Forelimb muscle (tissue), 1 donor: ENCODE measurements around the gene UNC79. TPM values are rescaled to one million over a fixed set of nuclear protein-coding genes. Genes with fewer than 3 reads are reported as not detected.

ENCODE experiments used
- DNase-seq: peaks from one replicate; pipeline ENCODE4 v3.0.0-alpha.2; 2013; ENCODE audit warnings: low read depth
- polyA plus RNA-seq: library from polyadenylated mRNA; unstranded; fragments of 120-200 nt; gene quantifications from one replicate; pipeline ENCODE4 v1.2.1, GENCODE V29; 2013; ENCODE audit not compliant: insufficient read length

Gene UNC79
- polyA plus RNA-seq, 1 donor: 0.38 TPM

- no peak for DNase-seq
Observed at GRCh38 chr14:93708311-93708734, 277.6 kb downstream of the UNC79 start.

- no peak for DNase-seq
Observed at GRCh38 chr14:93708800-93709199, 278.1 kb downstream of the UNC79 start.

- DNase-seq: no peak
Observed at GRCh38 chr14:93709249-93709648, 278.5 kb downstream of the UNC79 start.

GRCh38 chr14:93712079-93712837 lies 281.5 kb downstream of the UNC79 start:
- DNase-seq: no peak

GRCh38 chr14:93712838-93713724 lies 282.3 kb downstream of the UNC79 start:
- DNase-seq: no peak

- no peak for DNase-seq
Observed at GRCh38 chr14:93713726-93714405, 283.1 kb downstream of the UNC79 start.

- DNase-seq: no peak
Observed at GRCh38 chr14:93714605-93715004, 283.9 kb downstream of the UNC79 start.

- no peak for DNase-seq
Observed at GRCh38 chr14:93715279-93715927, 284.7 kb downstream of the UNC79 start.

- DNase-seq: no peak
Observed at GRCh38 chr14:93716002-93716745, 285.4 kb downstream of the UNC79 start.

GRCh38 chr14:93716746-93717667 lies 286.3 kb downstream of the UNC79 start:
- DNase-seq: no peak

- no peak for DNase-seq
Observed at GRCh38 chr14:93717668-93718320, 287.1 kb downstream of the UNC79 start.

GRCh38 chr14:93719256-93719655 lies 288.5 kb downstream of the UNC79 start:
- DNase-seq: no peak

- DNase-seq: no peak
Observed at GRCh38 chr14:93720076-93720815, 289.5 kb downstream of the UNC79 start.

- no peak for DNase-seq
Observed at GRCh38 chr14:93720981-93721483, 290.3 kb downstream of the UNC79 start.

- no peak for DNase-seq
Observed at GRCh38 chr14:93723001-93723400, 292.3 kb downstream of the UNC79 start.

GRCh38 chr14:93725002-93725582 lies 294.4 kb downstream of the UNC79 start:
- no peak for DNase-seq

GRCh38 chr14:93725993-93726392 lies 295.3 kb downstream of the UNC79 start:
- DNase-seq: no peak
